ENCODE data around the gene DPP6.

DNA sequence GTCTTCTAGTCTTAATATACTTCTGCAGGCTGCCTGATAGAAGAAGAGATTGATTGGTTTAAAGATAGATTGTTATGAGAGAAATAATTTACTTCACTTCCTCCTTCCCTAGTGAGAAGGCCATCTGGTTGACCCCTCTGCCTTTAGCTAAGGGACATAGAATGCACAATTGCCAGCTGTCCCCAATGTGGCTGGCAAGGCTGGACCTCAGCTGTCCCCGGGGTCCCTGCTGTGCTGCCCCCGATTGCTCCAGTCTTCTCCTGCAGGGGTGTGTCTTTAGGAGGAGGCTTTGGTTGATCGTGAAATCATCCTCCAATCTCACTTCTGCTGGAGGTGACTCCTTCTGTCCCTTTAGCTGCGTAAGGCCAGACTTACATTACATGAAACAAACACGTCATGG lies 388.5 kb downstream of the DPP6 start:
- TF ChIP-seq SIN3A (IDR thresholded peaks at IDR 0.05; ENCODE audit: borderline replicate concordance, low read depth, low read length) (no peak), POLR2AphosphoS5 (IDR thresholded peaks at IDR 0.05; ENCODE audit: low read depth, low read length) (no peak), TEAD4 (IDR thresholded peaks at IDR 0.05; ENCODE audit: borderline replicate concordance, insufficient read depth) (no peak), RXRA (IDR thresholded peaks at IDR 0.05; ENCODE audit: borderline replicate concordance, low read depth) (no peak), EZH2phosphoT487 (IDR thresholded peaks at IDR 0.05; ENCODE audit: borderline replicate concordance, low read depth) (no peak), YY1 (IDR thresholded peaks at IDR 0.05; ENCODE audit: low read depth) (no peak)
- TF ChIP-seq, protein P1, sequence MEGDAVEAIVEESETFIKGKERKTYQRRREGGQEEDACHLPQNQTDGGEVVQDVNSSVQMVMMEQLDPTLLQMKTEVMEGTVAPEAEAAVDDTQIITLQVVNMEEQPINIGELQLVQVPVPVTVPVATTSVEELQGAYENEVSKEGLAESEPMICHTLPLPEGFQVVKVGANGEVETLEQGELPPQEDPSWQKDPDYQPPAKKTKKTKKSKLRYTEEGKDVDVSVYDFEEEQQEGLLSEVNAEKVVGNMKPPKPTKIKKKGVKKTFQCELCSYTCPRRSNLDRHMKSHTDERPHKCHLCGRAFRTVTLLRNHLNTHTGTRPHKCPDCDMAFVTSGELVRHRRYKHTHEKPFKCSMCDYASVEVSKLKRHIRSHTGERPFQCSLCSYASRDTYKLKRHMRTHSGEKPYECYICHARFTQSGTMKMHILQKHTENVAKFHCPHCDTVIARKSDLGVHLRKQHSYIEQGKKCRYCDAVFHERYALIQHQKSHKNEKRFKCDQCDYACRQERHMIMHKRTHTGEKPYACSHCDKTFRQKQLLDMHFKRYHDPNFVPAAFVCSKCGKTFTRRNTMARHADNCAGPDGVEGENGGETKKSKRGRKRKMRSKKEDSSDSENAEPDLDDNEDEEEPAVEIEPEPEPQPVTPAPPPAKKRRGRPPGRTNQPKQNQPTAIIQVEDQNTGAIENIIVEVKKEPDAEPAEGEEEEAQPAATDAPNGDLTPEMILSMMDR (IDR thresholded peaks at IDR 0.05): no peak
- TF ChIP-seq, protein P2, sequence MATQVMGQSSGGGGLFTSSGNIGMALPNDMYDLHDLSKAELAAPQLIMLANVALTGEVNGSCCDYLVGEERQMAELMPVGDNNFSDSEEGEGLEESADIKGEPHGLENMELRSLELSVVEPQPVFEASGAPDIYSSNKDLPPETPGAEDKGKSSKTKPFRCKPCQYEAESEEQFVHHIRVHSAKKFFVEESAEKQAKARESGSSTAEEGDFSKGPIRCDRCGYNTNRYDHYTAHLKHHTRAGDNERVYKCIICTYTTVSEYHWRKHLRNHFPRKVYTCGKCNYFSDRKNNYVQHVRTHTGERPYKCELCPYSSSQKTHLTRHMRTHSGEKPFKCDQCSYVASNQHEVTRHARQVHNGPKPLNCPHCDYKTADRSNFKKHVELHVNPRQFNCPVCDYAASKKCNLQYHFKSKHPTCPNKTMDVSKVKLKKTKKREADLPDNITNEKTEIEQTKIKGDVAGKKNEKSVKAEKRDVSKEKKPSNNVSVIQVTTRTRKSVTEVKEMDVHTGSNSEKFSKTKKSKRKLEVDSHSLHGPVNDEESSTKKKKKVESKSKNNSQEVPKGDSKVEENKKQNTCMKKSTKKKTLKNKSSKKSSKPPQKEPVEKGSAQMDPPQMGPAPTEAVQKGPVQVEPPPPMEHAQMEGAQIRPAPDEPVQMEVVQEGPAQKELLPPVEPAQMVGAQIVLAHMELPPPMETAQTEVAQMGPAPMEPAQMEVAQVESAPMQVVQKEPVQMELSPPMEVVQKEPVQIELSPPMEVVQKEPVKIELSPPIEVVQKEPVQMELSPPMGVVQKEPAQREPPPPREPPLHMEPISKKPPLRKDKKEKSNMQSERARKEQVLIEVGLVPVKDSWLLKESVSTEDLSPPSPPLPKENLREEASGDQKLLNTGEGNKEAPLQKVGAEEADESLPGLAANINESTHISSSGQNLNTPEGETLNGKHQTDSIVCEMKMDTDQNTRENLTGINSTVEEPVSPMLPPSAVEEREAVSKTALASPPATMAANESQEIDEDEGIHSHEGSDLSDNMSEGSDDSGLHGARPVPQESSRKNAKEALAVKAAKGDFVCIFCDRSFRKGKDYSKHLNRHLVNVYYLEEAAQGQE (IDR thresholded peaks at IDR 0.05; ENCODE audit: low read depth, low read length): no peak
- TF ChIP-seq, protein P3, sequence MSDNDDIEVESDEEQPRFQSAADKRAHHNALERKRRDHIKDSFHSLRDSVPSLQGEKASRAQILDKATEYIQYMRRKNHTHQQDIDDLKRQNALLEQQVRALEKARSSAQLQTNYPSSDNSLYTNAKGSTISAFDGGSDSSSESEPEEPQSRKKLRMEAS (IDR thresholded peaks at IDR 0.05; ENCODE audit: low read depth): no peak
- TF ChIP-seq, protein P4, sequence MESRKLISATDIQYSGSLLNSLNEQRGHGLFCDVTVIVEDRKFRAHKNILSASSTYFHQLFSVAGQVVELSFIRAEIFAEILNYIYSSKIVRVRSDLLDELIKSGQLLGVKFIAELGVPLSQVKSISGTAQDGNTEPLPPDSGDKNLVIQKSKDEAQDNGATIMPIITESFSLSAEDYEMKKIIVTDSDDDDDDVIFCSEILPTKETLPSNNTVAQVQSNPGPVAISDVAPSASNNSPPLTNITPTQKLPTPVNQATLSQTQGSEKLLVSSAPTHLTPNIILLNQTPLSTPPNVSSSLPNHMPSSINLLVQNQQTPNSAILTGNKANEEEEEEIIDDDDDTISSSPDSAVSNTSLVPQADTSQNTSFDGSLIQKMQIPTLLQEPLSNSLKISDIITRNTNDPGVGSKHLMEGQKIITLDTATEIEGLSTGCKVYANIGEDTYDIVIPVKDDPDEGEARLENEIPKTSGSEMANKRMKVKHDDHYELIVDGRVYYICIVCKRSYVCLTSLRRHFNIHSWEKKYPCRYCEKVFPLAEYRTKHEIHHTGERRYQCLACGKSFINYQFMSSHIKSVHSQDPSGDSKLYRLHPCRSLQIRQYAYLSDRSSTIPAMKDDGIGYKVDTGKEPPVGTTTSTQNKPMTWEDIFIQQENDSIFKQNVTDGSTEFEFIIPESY (IDR thresholded peaks at IDR 0.05; ENCODE audit: borderline replicate concordance, low read depth): no peak
